ENCODE data around the gene ZFHX3. TPM values are rescaled to one million over a fixed set of nuclear protein-coding genes. Genes with fewer than 3 reads are reported as not detected.

ZFHX3 gene
- total and polyA plus RNA-seq, 2 of the 8 experiments (the other 6 are each of a cell fraction or from before 2014, with no cell fraction given), result 0.08 to 0.99 TPM

- no peak overlapping the region for H2AK5ac ChIP-seq (ENCODE audit: low read depth, low read length)
- H3K27ac ChIP-seq (ENCODE audit: low read depth, low read length), result no peak overlapping the region
- H3K9me3 ChIP-seq (ENCODE audit: insufficient read depth in 2 of 2, low read depth in 1 of 2, low read length in 1 of 2), result no peaks in the 10 kb centered on the region
- ChIA-PET POLR2A (ENCODE audit: partially characterized antibody) (no interaction called here), CTCF (ENCODE audit: partially characterized antibody) (interaction anchor here (0.6 to 1.3 kb wide), 2 partner anchors 8 to 185 kb away, joined by 4 to 5 read pairs; no protein-coding TSS in a partner anchor)
- DNase-seq (ENCODE audit: low read depth in 1 of 2, low spot score in 2 of 2) (no peak), FAIRE-seq (no peak)
- no peak overlapping the region for H3K4me3 ChIP-seq (ENCODE audit: extremely low read depth in 1 of 4, insufficient read depth in 2 of 4, low read depth in 3 of 4, low read length in 4 of 4)
- H3K4ac ChIP-seq (replicated peaks; ENCODE audit: insufficient read length, low read depth, low read length), result no peak overlapping the region
- no peak overlapping the region for H3K56ac ChIP-seq (replicated peaks; ENCODE audit: insufficient read length, low read depth, low read length)
- no peak overlapping the region for H2BK5ac ChIP-seq (ENCODE audit: low read depth, low read length)
- H3K9ac ChIP-seq (replicated peaks in 1 of 4; ENCODE audit: extremely low read depth in 1 of 4, low read depth in 3 of 4, low read length in 3 of 4), result no peak overlapping the region
- H3K23me2 ChIP-seq (ENCODE audit: low read depth, low read length), result no peaks in the 10 kb centered on the region
- H3K27me3 ChIP-seq (replicated peaks in 1 of 4; ENCODE audit: control insufficient read depth in 3 of 4, extremely low read depth in 1 of 4, insufficient read depth in 3 of 4, low read length in 3 of 4), result no peaks in the 10 kb centered on the region
- no peaks in the 10 kb centered on the region for H3K36me3 ChIP-seq (ENCODE audit: control insufficient read depth in 2 of 4, insufficient read depth in 4 of 4, low read length in 3 of 4)
- H2BK15ac ChIP-seq (ENCODE audit: low read length), result no peak overlapping the region
- no peak overlapping the region for H2BK12ac ChIP-seq (ENCODE audit: low read depth, low read length)
- no peak overlapping the region for H2BK20ac ChIP-seq (ENCODE audit: low read length)
- H3K79me2 ChIP-seq (ENCODE audit: control insufficient read depth in 1 of 2, insufficient read depth in 2 of 2, low read length in 2 of 2), result no peaks in the 10 kb centered on the region
- H2AFZ ChIP-seq (ENCODE audit: low read length), result no peak overlapping the region
- WGBS, 2 experiments (ENCODE audit: extremely low coverage in 1 of 2, insufficient coverage in 1 of 2, insufficient read length in 1 of 2, insufficient replicate concordance in 2 of 2, low coverage in 1 of 2, low lambda C conversion rate in 2 of 2, missing lambda C conversion rate in 1 of 2), result 91% methylated on average over 2 of the region's 2 CpGs; no CpG with 5 or more reads in 1 of the 2 experiments
- H3K18ac ChIP-seq (ENCODE audit: extremely low read depth, low read length), result no peak overlapping the region
- H4K5ac ChIP-seq (ENCODE audit: insufficient read length, low read depth, low read length), result no peak overlapping the region
- H3K79me1 ChIP-seq (ENCODE audit: low read depth, low read length), result no peaks in the 10 kb centered on the region
- no peak overlapping the region for H4K8ac ChIP-seq (ENCODE audit: extremely low read depth, insufficient read depth, low read length)
- H3K14ac ChIP-seq (ENCODE audit: insufficient read length), result no peak overlapping the region
- no peaks in the 10 kb centered on the region for H4K20me1 ChIP-seq (replicated peaks in 1 of 2; ENCODE audit: control insufficient read depth in 1 of 2, insufficient read depth in 2 of 2, low read length in 2 of 2)
- H2BK120ac ChIP-seq (replicated peaks; ENCODE audit: low read depth, low read length), result no peak overlapping the region
- H3K4me2 ChIP-seq (ENCODE audit: insufficient read depth in 1 of 2, low read depth in 2 of 2, low read length in 2 of 2), result no peak overlapping the region
- no peak overlapping the region for H4K91ac ChIP-seq (replicated peaks; ENCODE audit: insufficient read length, low read length)
- H3K4me1 ChIP-seq (replicated peaks in 1 of 4; ENCODE audit: control insufficient read depth in 3 of 4, insufficient read depth in 4 of 4, low read length in 3 of 4), result peaks cover 0 to 3% (median 0%) of the 10 kb centered on the region in 4 experiments; a peak in 1 of 7 replicates
- no peak overlapping the region for H3K23ac ChIP-seq (ENCODE audit: insufficient read length)
- no peak for TF ChIP-seq FOSL1 (IDR thresholded peaks at IDR 0.05; ENCODE audit: insufficient read depth, low read depth, low read length)
- no peak for TF ChIP-seq SIX5 (IDR thresholded peaks at IDR 0.05; ENCODE audit: low read depth, low read length)
- no peak for TF ChIP-seq SAP30 (IDR thresholded peaks at IDR 0.05; ENCODE audit: insufficient read depth, insufficient replicate concordance, low read length)
- TF ChIP-seq EP300 (IDR thresholded peaks at IDR 0.05; ENCODE audit: borderline replicate concordance in 1 of 2, low read depth in 2 of 2, low read length in 2 of 2), result no peak
- no peak for TF ChIP-seq MAFK (IDR thresholded peaks at IDR 0.05; ENCODE audit: low read depth, low read length)
- no peak for TF ChIP-seq TCF12 (IDR thresholded peaks at IDR 0.05; ENCODE audit: low read depth, low read length)
- TF ChIP-seq E2F6 (IDR thresholded peaks at IDR 0.05), result no peak
- TF ChIP-seq ASH2L (IDR thresholded peaks at IDR 0.05; ENCODE audit: low read length), result no peak
- no peak for TF ChIP-seq KDM4A (IDR thresholded peaks at IDR 0.05; ENCODE audit: low read depth, low read length, severe bottlenecking)
- TF ChIP-seq RBBP5 (IDR thresholded peaks at IDR 0.05; ENCODE audit: borderline replicate concordance, low read depth, low read length), result no peak
- TF ChIP-seq EZH2 (IDR thresholded peaks at IDR 0.05; ENCODE audit: low read depth, low read length, severe bottlenecking), result no peak
These were observed 303.7 kb downstream of the ZFHX3 start for GRCh38 chr16:72744076-72744793.
